Naive thymus-derived CD4-positive, alpha-beta T cell (primary cell): ENCODE results near the gene FNDC3B. TPM values are rescaled to one million over a fixed set of nuclear protein-coding genes. Genes with fewer than 3 reads are reported as not detected.

ENCODE experiments used
- ATAC-seq: fragments of 150-1000 bp; cut with Tn5 transposase; 2 replicates; pipeline ENCODE4 v1.10.0; 2021; ENCODE audit warnings: mild to moderate bottlenecking, moderate library complexity
- CTCF ChIA-PET: fragments of 350-600 bp; sonication (Branson Sonifier 250); formaldehyde crosslinking; loops from one replicate; lab custom pipeline; 2021; ENCODE audit warnings: antibody characterized with exemption; lab: Charles Lee
- POLR2A ChIA-PET: fragments of 350-600 bp; sonication (Branson Sonifier 250); formaldehyde crosslinking; loops from one replicate; lab custom pipeline; 2021; ENCODE audit warnings: antibody characterized with exemption, inconsistent platforms; lab: Charles Lee
- DNase-seq, 9 donors: peaks; one replicate each; pipeline versions ENCODE4 v3.0.0 to v3.0.0-alpha.2; 2020 to 2022; ENCODE audit warnings: mixed read lengths in 1 of 9
- H3K27ac ChIP-seq: one replicate; pipeline ENCODE4 v1.7.0; 2013; ENCODE audit warnings: mild to moderate bottlenecking, low read depth, low read length, moderate library complexity
- H3K27me3 ChIP-seq, 2 donors: one replicate each; pipeline ENCODE4 v1.7.0; 2013; ENCODE audit warnings: low read length in 2 of 2, mild to moderate bottlenecking in 2 of 2, moderate library complexity in 2 of 2; ENCODE audit not compliant: control insufficient read depth in 2 of 2, insufficient read depth in 2 of 2
- H3K36me3 ChIP-seq, 3 experiments: 1 replicate in 2 of 3; 2 replicates in 1 of 3; pipeline ENCODE4 v1.7.0; 2013; ENCODE audit warnings: low read length in 3 of 3, mild to moderate bottlenecking in 3 of 3, moderate library complexity in 1 of 3; ENCODE audit not compliant: insufficient read depth in 3 of 3, control insufficient read depth in 2 of 3
- H3K4me1 ChIP-seq, 2 donors: one replicate each; pipeline ENCODE4 v1.7.0; 2013; ENCODE audit warnings: low read length in 2 of 2, mild to moderate bottlenecking in 2 of 2, moderate library complexity in 1 of 2; ENCODE audit not compliant: control insufficient read depth in 2 of 2, insufficient read depth in 2 of 2
- H3K4me3 ChIP-seq: 2 replicates; pipeline ENCODE4 v1.7.0; 2013; ENCODE audit warnings: mild to moderate bottlenecking, low read length
- H3K9me3 ChIP-seq, 3 experiments: 1 replicate in 2 of 3; 2 replicates in 1 of 3; pipeline ENCODE4 v1.7.0; 2013; ENCODE audit warnings: low read length in 3 of 3; ENCODE audit not compliant: control insufficient read depth in 2 of 3
- H3K27ac Mint-ChIP-seq, 9 donors: one replicate each; pipeline ENCODE4 v1.8.0; 2020 to 2022; ENCODE audit warnings: mixed read lengths in 9 of 9, mild to moderate bottlenecking in 8 of 9, moderate library complexity in 5 of 9, inconsistent platforms in 2 of 9
- H3K27me3 Mint-ChIP-seq, 5 donors: one replicate each; pipeline ENCODE4 v1.8.0; 2021 to 2022; ENCODE audit warnings: mixed read lengths in 5 of 5, mild to moderate bottlenecking in 1 of 5
- H3K36me3 Mint-ChIP-seq, 5 donors: one replicate each; pipeline ENCODE4 v1.8.0; 2020 to 2022; ENCODE audit warnings: mixed read lengths in 5 of 5, mild to moderate bottlenecking in 3 of 5, inconsistent platforms in 1 of 5
- H3K4me1 Mint-ChIP-seq, 7 donors: one replicate each; pipeline ENCODE4 v1.8.0; 2020 to 2022; ENCODE audit warnings: mixed read lengths in 7 of 7, mild to moderate bottlenecking in 3 of 7, inconsistent platforms in 1 of 7
- H3K4me3 Mint-ChIP-seq, 10 donors: one replicate each; pipeline ENCODE4 v1.8.0; 2020 to 2022; ENCODE audit warnings: mild to moderate bottlenecking in 10 of 10, mixed read lengths in 10 of 10, moderate library complexity in 6 of 10, inconsistent platforms in 2 of 10
- H3K9me3 Mint-ChIP-seq, 11 donors: one replicate each; pipeline ENCODE4 v1.8.0; 2020 to 2022; ENCODE audit warnings: mixed read lengths in 11 of 11, mild to moderate bottlenecking in 4 of 11, inconsistent platforms in 1 of 11, moderate library complexity in 1 of 11
- intact Hi-C, 2 donors: fragments of 100-400 bp; cut with micrococcal nuclease; formaldehyde crosslinking; loops; one replicate each; pipeline ENCODE4 v1.15.1; 2023
- polyA plus RNA-seq, 2 donors: library from polyadenylated mRNA; unstranded; fragments of 300-500 nt; fragmentation: Illumina TruSeq; gene quantifications; one replicate each; pipeline ENCODE4 v1.2.3, GENCODE V29; 2021
- total RNA-seq, 6 experiments: library from RNA in 5 of 6; stranded (reverse) in 5 of 6; gene quantifications; 1 replicate in 5 of 6; 2 replicates in 1 of 6; pipeline ENCODE4 v1.2.3 and lab custom pipeline; 2021 to 2026

FNDC3B gene
- total and polyA plus RNA-seq, 7 experiments from 2014 or later = 8.6 to 78.6 (median 25.6) TPM

- Mint-ChIP-seq H3K27me3 (peaks cover 0 to 2% (median 0%) of the 10 kb centered on the region in 5 donors), H3K4me3 (no peak overlapping the region), H3K4me1 (peaks cover 6 to 33% (median 25%) of the 10 kb centered on the region in 7 donors), H3K27ac (peak overlapping the region in 1 of 9 donors; percentile 48), H3K36me3 (peaks cover 0 to 21% (median 15%) of the 10 kb centered on the region in 5 donors), H3K9me3 (peaks cover 0 to 7% (median 0%) of the 10 kb centered on the region in 11 donors)
- DNase-seq (no peak), ATAC-seq (no peak)
- ChIA-PET CTCF (no interaction called here), POLR2A (interaction anchor here (0.7 kb wide), 1 partner anchor 101 kb away, joined by 3 read pairs; no protein-coding TSS in a partner anchor)
- intact Hi-C loops = no loop called here
- Histone ChIP-seq H3K4me3 (no peak overlapping the region), H3K27ac (no peak overlapping the region), H3K27me3 (no peaks in the 10 kb centered on the region), H3K4me1 (no peaks in the 10 kb centered on the region), H3K9me3 (no peaks in the 10 kb centered on the region), H3K36me3 (no peaks in the 10 kb centered on the region)
Measured at GRCh38 chr3:172180473-172180872, 141.1 kb downstream of the FNDC3B start.

- Mint-ChIP-seq H3K4me1 (peaks cover 6 to 41% (median 23%) of the 10 kb centered on the region in 7 donors), H3K4me3 (no peak overlapping the region), H3K27ac (peak overlapping the region in 2 of 9 donors; percentile 5 to 7), H3K9me3 (peaks cover 0 to 7% (median 0%) of the 10 kb centered on the region in 11 donors), H3K27me3 (peaks cover 0 to 2% (median 0%) of the 10 kb centered on the region in 5 donors), H3K36me3 (peaks cover 0 to 14% (median 12%) of the 10 kb centered on the region in 5 donors)
- no peak for DNase-seq
- Histone ChIP-seq H3K9me3 (no peaks in the 10 kb centered on the region), H3K27me3 (no peaks in the 10 kb centered on the region), H3K4me3 (no peak overlapping the region), H3K4me1 (no peaks in the 10 kb centered on the region), H3K36me3 (no peaks in the 10 kb centered on the region), H3K27ac (no peak overlapping the region)
- ATAC-seq = peak; percentile 32
- CTCF ChIA-PET = no interaction called here
- intact Hi-C loops = no loop called here
- POLR2A ChIA-PET = no interaction called here
Measured at GRCh38 chr3:172181932-172182586, 142.7 kb downstream of the FNDC3B start.

GRCh38 chr3:172182797-172183196, 143.4 kb downstream of the FNDC3B start:
- no peak overlapping the region for H3K27ac ChIP-seq
- ChIA-PET POLR2A (no interaction called here), CTCF (no interaction called here)
- Mint-ChIP-seq H3K9me3 (peaks cover 0 to 7% (median 0%) of the 10 kb centered on the region in 11 donors), H3K27ac (peak overlapping the region in 4 of 9 donors; percentile 5 to 74 (median 10)), H3K27me3 (peaks cover 0 to 2% (median 0%) of the 10 kb centered on the region in 5 donors), H3K4me1 (peaks cover 6 to 41% (median 23%) of the 10 kb centered on the region in 7 donors), H3K36me3 (peaks cover 0 to 14% (median 12%) of the 10 kb centered on the region in 5 donors), H3K4me3 (no peak overlapping the region)
- H3K4me1 ChIP-seq = no peaks in the 10 kb centered on the region
- no peaks in the 10 kb centered on the region for H3K36me3 ChIP-seq
- no peaks in the 10 kb centered on the region for H3K9me3 ChIP-seq
- no peak for ATAC-seq
- intact Hi-C loops = no loop called here
- H3K27me3 ChIP-seq = no peaks in the 10 kb centered on the region
- no peak overlapping the region for H3K4me3 ChIP-seq
- DNase-seq = no peak

GRCh38 chr3:172184106-172184822, 144.9 kb downstream of the FNDC3B start:
- H3K4me3 ChIP-seq = no peak overlapping the region
- H3K9me3 Mint-ChIP-seq = peaks cover 0 to 7% (median 0%) of the 10 kb centered on the region in 11 donors
- no peaks in the 10 kb centered on the region for H3K27me3 ChIP-seq
- peaks cover 6 to 41% (median 22%) of the 10 kb centered on the region in 7 donors for H3K4me1 Mint-ChIP-seq
- ChIA-PET POLR2A (no interaction called here), CTCF (no interaction called here)
- intact Hi-C loops = no loop called here
- no peak for ATAC-seq
- DNase-seq = no peak
- no peaks in the 10 kb centered on the region for H3K36me3 ChIP-seq
- peaks cover 0 to 14% (median 7%) of the 10 kb centered on the region in 5 donors for H3K36me3 Mint-ChIP-seq
- H3K27ac Mint-ChIP-seq = peak overlapping the region in 1 of 9 donors; percentile 73
- peaks cover 0 to 2% (median 0%) of the 10 kb centered on the region in 5 donors for H3K27me3 Mint-ChIP-seq
- H3K4me3 Mint-ChIP-seq = no peak overlapping the region
- no peaks in the 10 kb centered on the region for H3K9me3 ChIP-seq
- no peaks in the 10 kb centered on the region for H3K4me1 ChIP-seq
- no peak overlapping the region for H3K27ac ChIP-seq

- Histone ChIP-seq H3K4me1 (no peaks in the 10 kb centered on the region), H3K9me3 (no peaks in the 10 kb centered on the region), H3K4me3 (no peak overlapping the region), H3K27me3 (no peaks in the 10 kb centered on the region), H3K27ac (no peak overlapping the region), H3K36me3 (no peaks in the 10 kb centered on the region)
- ChIA-PET CTCF (no interaction called here), POLR2A (no interaction called here)
- intact Hi-C loops = no loop called here
- peaks cover 0 to 2% (median 0%) of the 10 kb centered on the region in 5 donors for H3K27me3 Mint-ChIP-seq
- peaks cover 5 to 35% (median 14%) of the 10 kb centered on the region in 7 donors for H3K4me1 Mint-ChIP-seq
- no peak overlapping the region for H3K4me3 Mint-ChIP-seq
- H3K9me3 Mint-ChIP-seq = no peaks in the 10 kb centered on the region
- H3K27ac Mint-ChIP-seq = no peak overlapping the region
- DNase-seq (no peak), ATAC-seq (no peak)
- H3K36me3 Mint-ChIP-seq = peaks cover 0 to 9% (median 5%) of the 10 kb centered on the region in 5 donors
Measured at GRCh38 chr3:172185907-172186306, 146.5 kb downstream of the FNDC3B start.

- H3K27ac ChIP-seq = no peak overlapping the region
- no peak overlapping the region for H3K4me3 ChIP-seq
- Mint-ChIP-seq H3K4me1 (peaks cover 5 to 35% (median 17%) of the 10 kb centered on the region in 7 donors), H3K27me3 (peaks cover 0 to 2% (median 0%) of the 10 kb centered on the region in 5 donors), H3K27ac (no peak overlapping the region), H3K4me3 (no peak overlapping the region), H3K36me3 (peaks cover 0 to 10% (median 5%) of the 10 kb centered on the region in 5 donors), H3K9me3 (no peaks in the 10 kb centered on the region)
- POLR2A ChIA-PET = no interaction called here
- no peaks in the 10 kb centered on the region for H3K9me3 ChIP-seq
- DNase-seq = no peak
- no peaks in the 10 kb centered on the region for H3K4me1 ChIP-seq
- no peaks in the 10 kb centered on the region for H3K27me3 ChIP-seq
- H3K36me3 ChIP-seq = no peaks in the 10 kb centered on the region
- CTCF ChIA-PET = no interaction called here
- ATAC-seq = no peak
- intact Hi-C loops = no loop called here
Measured at GRCh38 chr3:172186607-172187006, 147.2 kb downstream of the FNDC3B start.
